HG03469 (cell line): Measurements from ENCODE around the gene ADCK1.
"Not testable (repeated sequence)": the region's sequence is repeated elsewhere in the genome, so short reads cannot be mapped to it uniquely, and the experiment has no call there.

Experiments used
- ATAC-seq: cut with Tn5 transposase; IDR thresholded peaks from one replicate; pipeline ENCODE4 v1.9.1; 2021; ENCODE audit warnings: mild to moderate bottlenecking, moderate library complexity, moderate number of reproducible peaks; ENCODE audit not compliant: unreplicated experiment

Gene ADCK1

GRCh38 chr14:77892381-77892871 lies 92.5 kb downstream of the ADCK1 start:
- no peak for ATAC-seq

- ATAC-seq = no peak
Measured at GRCh38 chr14:77892890-77893484, 93.1 kb downstream of the ADCK1 start.

GRCh38 chr14:77897374-77897773 lies 97.5 kb downstream of the ADCK1 start:
- no peak for ATAC-seq

GRCh38 chr14:77902811-77903210 lies 102.9 kb downstream of the ADCK1 start:
- ATAC-seq = no peak

- ATAC-seq = no peak
Measured at GRCh38 chr14:77903221-77903620, 103.3 kb downstream of the ADCK1 start.

- ATAC-seq = no peak
Measured at GRCh38 chr14:77903937-77904617, 104.2 kb downstream of the ADCK1 start.

GRCh38 chr14:77906446-77906845 lies 106.5 kb downstream of the ADCK1 start:
- no peak for ATAC-seq

- no peak for ATAC-seq
Measured at GRCh38 chr14:77908847-77909246, 108.9 kb downstream of the ADCK1 start.

GRCh38 chr14:77909911-77910310 lies 110.0 kb downstream of the ADCK1 start:
- no peak for ATAC-seq

GRCh38 chr14:77910506-77910905 lies 110.6 kb downstream of the ADCK1 start:
- ATAC-seq = no peak

- no peak for ATAC-seq
Measured at GRCh38 chr14:77911356-77911755, 111.4 kb downstream of the ADCK1 start.

- ATAC-seq = no peak
Measured at GRCh38 chr14:77912754-77913556, 113.0 kb downstream of the ADCK1 start.

- ATAC-seq = no peak
Measured at GRCh38 chr14:77914073-77914721, 114.3 kb downstream of the ADCK1 start.

GRCh38 chr14:77915390-77915789 lies 115.5 kb downstream of the ADCK1 start:
- ATAC-seq = not testable (repeated sequence)

- no peak for ATAC-seq
Measured at GRCh38 chr14:77917491-77918201, 117.7 kb downstream of the ADCK1 start.

- ATAC-seq = no peak
Measured at GRCh38 chr14:77918448-77918847, 118.5 kb downstream of the ADCK1 start.

GRCh38 chr14:77920312-77920711 lies 120.4 kb downstream of the ADCK1 start:
- no peak for ATAC-seq

- ATAC-seq = no peak
Measured at GRCh38 chr14:77921818-77922217, 121.9 kb downstream of the ADCK1 start.

GRCh38 chr14:77923131-77923936 lies 123.4 kb downstream of the ADCK1 start:
- ATAC-seq = no peak
